Measurements from ENCODE around the gene PHPT1. TPM values are rescaled to one million over a fixed set of nuclear protein-coding genes. Genes with fewer than 3 reads are reported as not detected.

Gene PHPT1
- total and polyA plus RNA-seq, 8 donors = 66.1 to 151 (median 100) TPM

GRCh38 chr9:136823136-136824046 is 25.8 kb upstream of the PHPT1 start:
- no peak for TF ChIP-seq CTCF (IDR thresholded peaks at IDR 0.05)
- no peak overlapping the region for H3K4me3 ChIP-seq
- H3K27me3 ChIP-seq = peaks cover 0 to 7% of the 10 kb centered on the region in 2 donors
- no peaks in the 10 kb centered on the region for H3K9me3 ChIP-seq
- ATAC-seq = no peak
- peaks cover 0 to 17% of the 10 kb centered on the region in 2 donors for H3K4me1 ChIP-seq
- intact Hi-C loops (cut with DNase I) = no loop called here
- H3K36me3 ChIP-seq = peaks cover 0 to 56% of the 10 kb centered on the region in 2 donors
- H3K27ac ChIP-seq = no peak overlapping the region
- DNase-seq = peak in 1 of 4 donors; percentile 61

- Histone ChIP-seq H3K27me3 (peaks cover 0 to 7% of the 10 kb centered on the region in 2 donors), H3K4me1 (peaks cover 0 to 17% of the 10 kb centered on the region in 2 donors), H3K36me3 (peaks cover 0 to 68% of the 10 kb centered on the region in 2 donors), H3K27ac (no peak overlapping the region), H3K4me3 (no peak overlapping the region), H3K9me3 (no peaks in the 10 kb centered on the region)
- ATAC-seq = no peak
- intact Hi-C loops (cut with DNase I) = no loop called here
- TF ChIP-seq CTCF (IDR thresholded peaks at IDR 0.05) = no peak
- peak in 1 of 4 donors; percentile 61 for DNase-seq
These were observed 24.5 kb upstream of the PHPT1 start for GRCh38 chr9:136824496-136825225.

- H3K4me1 ChIP-seq = peaks cover 0 to 16% of the 10 kb centered on the region in 2 donors
- peaks cover 0 to 7% of the 10 kb centered on the region in 2 donors for H3K27me3 ChIP-seq
- H3K27ac ChIP-seq = no peak overlapping the region
- H3K36me3 ChIP-seq = peaks cover 0 to 77% of the 10 kb centered on the region in 2 donors
- TF ChIP-seq CTCF (IDR thresholded peaks at IDR 0.05) = no peak
- no peaks in the 10 kb centered on the region for H3K9me3 ChIP-seq
- no peak overlapping the region for H3K4me3 ChIP-seq
- intact Hi-C loops (cut with DNase I) = no loop called here
- peak in 1 of 4 donors; percentile 72 for DNase-seq
- no peak for ATAC-seq
These were observed 23.7 kb upstream of the PHPT1 start for GRCh38 chr9:136825295-136826187.

- H3K4me1 ChIP-seq = peaks cover 0 to 10% of the 10 kb centered on the region in 2 donors
- H3K27me3 ChIP-seq = peaks cover 0 to 6% of the 10 kb centered on the region in 2 donors
- H3K4me3 ChIP-seq = no peak overlapping the region
- ATAC-seq = no peak
- intact Hi-C loops (cut with DNase I) = no loop called here
- H3K9me3 ChIP-seq = no peaks in the 10 kb centered on the region
- no peak overlapping the region for H3K27ac ChIP-seq
- peak in 1 of 4 donors; percentile 44 for DNase-seq
- H3K36me3 ChIP-seq = peaks cover 0 to 83% of the 10 kb centered on the region in 2 donors
- no peak for TF ChIP-seq CTCF (IDR thresholded peaks at IDR 0.05)
These were observed 23.0 kb upstream of the PHPT1 start for GRCh38 chr9:136826188-136826541.
